Inflammatory macrophage treated with lipopolysaccharide for 1 hour (primary cell): Measurements from ENCODE around the gene TRIO.
"Not testable (repeated sequence)": the region's sequence is repeated elsewhere in the genome, so short reads cannot be mapped to it uniquely, and the experiment has no call there.

Experiments used
- DNase-seq, 2 donors: peaks; one replicate each; pipeline ENCODE4 v3.0.0-alpha.2; 2020 to 2022

The TRIO gene

DNA sequence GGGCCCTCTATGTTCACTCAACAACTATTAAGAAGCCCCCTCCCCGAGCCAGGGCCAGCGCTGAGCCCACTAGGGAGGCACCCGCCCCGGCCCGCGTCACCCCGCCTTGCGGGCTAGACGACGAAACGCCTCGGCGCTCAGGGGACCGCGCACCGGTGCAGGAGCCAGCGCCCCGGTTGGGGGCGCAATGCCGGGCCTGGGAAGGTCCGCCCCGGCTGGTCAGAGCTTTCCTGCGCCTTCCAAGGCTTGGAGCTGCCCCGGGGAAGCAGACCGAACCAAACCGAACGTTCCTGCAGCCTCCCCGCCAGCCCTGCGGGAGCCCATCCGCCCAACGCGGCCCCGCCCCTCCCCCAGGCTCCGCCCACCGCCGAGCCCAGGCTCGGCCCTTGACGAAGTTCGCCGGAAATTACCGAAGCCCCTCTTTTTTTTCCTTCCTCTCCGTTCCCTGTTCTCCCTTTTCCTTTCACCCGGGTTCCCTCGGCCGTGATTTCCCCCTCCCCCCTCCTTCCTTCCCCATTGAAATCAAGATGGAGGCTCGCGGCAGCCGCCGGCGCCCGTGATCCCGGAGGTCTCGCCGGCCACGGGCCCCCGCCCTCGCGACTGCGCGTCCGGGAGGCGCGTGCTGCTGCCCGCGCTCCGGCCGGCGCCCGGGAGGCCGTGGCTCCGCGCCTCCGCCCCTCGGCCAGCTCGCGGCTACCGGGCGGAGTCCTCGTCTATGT is at the start of gene TRIO:
Gene TRIO, plus strand, starts transcription at position 516 of the 719 bp plus-strand sequence. CDS start 384 bp downstream, outside the sequence.
- DNase-seq = peak; percentile 71 to 91

GRCh38 chr5:14097380-14097779 is 45.8 kb upstream of the TRIO start:
- DNase-seq = not testable (repeated sequence)

DNA sequence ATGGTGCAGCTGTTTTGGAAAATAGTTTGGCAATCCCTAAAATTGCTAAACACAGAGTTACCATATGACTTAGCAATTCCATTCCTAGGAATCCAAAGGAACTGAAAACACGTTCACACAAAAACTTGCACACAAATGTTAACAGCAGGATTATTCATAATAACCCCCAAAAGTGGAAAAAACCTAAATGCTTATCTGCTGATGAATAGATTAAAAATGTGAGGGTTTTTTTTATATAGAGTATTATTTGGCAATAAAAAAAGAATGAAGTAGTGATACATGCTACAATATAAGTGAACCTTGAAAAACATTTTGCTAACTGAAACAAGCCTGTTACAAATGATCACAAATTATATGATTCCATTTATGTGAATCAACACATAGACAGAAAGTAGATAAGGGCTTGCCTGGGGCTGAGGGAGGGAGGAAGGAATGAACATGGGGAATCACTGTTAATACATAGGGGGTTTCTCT is 45.1 kb upstream of the TRIO start:
- DNase-seq = no peak

DNA sequence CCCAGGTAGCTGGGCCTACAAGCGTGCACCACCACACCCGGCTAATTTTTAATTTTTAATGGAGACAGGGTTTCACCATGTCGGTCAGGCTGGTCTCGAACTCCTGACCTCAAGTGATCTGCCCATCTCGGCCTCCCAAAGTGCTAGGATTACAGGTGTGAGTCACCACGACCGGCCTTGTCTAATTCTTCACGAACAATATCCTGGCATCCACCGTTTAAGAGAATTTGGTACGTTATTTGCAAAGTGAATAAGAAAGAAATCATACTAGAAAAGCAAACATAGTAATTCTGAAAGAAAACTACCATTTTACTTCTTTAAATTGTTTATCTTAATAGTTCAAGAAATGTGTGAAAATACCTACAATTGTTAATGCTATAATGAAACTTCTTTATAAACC is 42.9 kb upstream of the TRIO start:
- DNase-seq = no peak

DNA sequence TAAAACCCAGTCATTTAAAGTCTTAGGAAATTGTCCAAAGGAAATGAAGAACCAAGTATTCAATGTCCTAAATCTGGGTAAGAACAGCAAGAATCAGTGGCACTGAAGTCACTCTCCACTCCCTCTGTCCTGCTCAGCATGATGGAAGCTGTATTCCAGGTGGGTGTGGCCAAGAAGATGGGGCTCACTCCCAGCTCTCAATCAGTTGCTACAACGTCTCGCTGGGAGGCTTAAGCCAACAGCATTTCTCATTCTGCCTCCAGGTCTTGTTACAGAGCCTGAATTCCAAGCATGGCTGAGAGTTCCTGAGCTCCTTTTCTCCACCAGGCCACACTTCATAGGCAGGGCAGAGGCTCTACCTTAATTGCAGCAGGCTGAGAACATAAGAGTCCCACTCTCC is 41.2 kb upstream of the TRIO start:
- no peak for DNase-seq

DNA sequence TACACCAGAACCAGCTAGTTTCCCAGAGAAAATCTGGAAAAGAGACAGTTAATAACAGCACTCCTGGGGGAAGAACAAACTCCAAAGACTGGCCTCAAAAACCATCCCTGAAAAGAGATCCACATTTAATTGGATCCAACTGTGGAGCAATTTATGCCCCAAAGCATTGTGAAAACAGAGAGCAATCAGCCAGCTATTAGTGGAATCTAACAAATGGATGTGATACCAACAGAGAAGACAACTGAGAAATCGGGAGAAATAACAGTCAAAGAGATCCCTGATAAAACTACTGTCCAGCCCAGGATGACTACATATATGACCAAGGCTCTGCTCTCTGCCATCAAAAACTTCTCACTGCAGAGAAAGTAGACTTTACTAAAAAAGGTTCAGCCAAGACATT is 40.5 kb upstream of the TRIO start:
- no peak for DNase-seq

- DNase-seq = peak in 1 of 2 donors; percentile 41
These were observed 37.3 kb upstream of the TRIO start for GRCh38 chr5:14105718-14106410.

- peak; percentile 66 to 78 for DNase-seq
These were observed 35.6 kb upstream of the TRIO start for GRCh38 chr5:14107536-14107935.

DNA sequence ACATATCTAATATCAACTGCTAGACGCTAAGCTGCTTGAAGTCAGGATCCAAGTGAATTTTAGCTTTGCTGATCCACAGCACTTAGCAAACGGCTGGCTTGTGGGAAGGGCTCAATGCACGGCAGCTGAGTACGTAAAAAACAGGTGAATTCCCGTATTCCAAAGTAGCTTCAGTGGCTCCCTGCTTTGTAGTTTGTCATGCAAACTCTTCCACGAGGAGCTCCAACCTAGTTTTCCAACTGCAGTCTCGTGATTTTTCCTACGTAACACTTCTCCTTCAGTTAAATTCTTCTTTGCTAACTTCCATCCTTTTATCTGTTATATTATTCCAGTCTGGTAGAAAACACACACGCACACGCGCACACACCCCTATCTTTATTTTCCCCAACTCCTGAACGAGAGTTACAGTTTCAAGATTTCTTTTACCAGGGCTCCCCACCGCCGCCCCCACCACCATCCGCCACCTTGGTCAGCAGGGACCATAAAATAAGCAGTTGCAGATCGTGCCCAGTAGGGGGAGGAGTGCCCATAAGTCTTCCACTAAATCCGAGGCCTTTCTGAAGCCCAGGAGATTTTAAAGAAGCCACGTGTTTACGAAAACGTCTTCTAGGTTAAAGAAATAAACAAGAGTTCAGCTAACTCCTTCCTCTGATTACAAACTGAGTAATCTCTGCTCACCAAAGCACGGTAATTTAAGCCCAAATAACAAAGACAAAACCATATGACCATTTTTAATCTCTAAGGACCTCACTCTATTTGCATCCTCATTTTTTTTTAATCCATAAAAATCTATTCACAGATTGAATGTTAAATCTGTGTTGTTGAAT is 34.8 kb upstream of the TRIO start:
- DNase-seq = peak; percentile 60 to 67

DNA sequence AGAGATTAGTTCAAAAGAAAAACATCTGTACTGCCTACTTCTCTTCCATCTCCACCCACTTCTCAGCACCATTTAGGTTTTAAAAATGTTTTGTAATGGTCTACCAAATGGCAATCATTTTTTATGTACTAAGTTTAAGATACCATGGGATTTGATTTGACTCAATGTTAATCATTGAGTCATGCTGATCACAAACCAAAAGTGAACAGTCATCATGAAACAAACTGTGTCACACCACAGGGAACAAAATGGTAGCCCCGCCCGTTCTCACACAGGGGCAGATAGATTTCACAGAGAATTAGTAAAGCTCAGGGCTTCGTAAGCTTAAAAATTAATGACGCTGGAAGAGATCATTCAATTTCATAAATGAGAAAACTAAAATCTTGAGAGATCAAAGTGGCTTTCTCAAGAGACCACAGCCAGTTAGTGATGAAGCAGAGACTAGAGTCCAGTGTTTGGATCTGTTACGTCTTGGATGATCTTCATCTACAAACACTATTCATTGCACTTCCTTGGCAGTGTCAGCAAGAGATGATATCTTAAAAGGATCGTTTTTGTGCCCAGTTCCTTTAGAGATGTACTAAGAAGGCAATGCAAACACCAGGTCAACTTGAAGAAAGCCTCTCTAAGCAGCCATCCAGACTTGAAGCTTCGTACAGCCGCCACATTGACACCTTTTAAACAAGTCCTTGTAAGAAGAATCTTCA is 33.9 kb upstream of the TRIO start:
- peak; percentile 40 to 48 for DNase-seq

DNA sequence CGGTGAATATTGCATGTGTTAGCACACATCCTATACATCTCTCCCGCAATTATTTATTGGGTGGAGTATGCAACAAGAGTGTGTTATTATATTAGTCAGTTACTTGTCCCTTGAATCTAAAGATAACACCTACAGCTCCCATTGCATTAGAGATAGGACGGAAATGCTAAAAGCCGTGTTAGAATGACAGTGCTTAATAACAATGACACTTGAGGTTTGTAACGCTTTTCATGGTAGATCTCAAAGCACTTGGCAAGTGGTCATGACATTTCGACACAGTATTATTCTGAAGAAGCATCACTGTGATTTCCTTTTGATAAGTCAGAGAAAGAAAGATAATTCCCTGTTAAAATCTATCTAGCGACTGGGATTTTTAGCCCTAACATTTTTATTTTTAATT is 33.4 kb upstream of the TRIO start:
- DNase-seq = no peak

- DNase-seq = no peak
These were observed 32.9 kb upstream of the TRIO start for GRCh38 chr5:14110196-14110595.

DNA sequence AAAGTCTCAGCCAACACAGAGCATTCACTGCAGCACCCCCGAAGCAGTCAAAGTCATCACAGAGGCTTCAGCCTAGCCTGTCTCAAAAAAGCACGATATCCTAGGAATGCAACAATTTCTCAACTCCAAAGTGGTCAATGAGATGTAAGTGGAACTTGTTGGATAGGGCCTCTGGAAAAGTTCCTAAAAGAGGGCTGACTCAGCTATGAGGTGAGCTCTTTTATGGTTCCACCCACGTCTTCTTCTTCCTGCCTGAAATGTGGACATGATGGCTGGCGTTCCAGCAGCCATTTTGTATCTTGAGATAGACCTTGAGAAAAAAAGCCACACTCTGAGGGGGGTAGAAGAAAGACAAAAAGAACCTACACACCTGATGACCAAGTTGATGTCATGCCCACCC is 32.5 kb upstream of the TRIO start:
- no peak for DNase-seq

- no peak for DNase-seq
These were observed 30.0 kb upstream of the TRIO start for GRCh38 chr5:14112998-14113652.

GRCh38 chr5:14114615-14115251 is 28.4 kb upstream of the TRIO start:
- no peak for DNase-seq

DNA sequence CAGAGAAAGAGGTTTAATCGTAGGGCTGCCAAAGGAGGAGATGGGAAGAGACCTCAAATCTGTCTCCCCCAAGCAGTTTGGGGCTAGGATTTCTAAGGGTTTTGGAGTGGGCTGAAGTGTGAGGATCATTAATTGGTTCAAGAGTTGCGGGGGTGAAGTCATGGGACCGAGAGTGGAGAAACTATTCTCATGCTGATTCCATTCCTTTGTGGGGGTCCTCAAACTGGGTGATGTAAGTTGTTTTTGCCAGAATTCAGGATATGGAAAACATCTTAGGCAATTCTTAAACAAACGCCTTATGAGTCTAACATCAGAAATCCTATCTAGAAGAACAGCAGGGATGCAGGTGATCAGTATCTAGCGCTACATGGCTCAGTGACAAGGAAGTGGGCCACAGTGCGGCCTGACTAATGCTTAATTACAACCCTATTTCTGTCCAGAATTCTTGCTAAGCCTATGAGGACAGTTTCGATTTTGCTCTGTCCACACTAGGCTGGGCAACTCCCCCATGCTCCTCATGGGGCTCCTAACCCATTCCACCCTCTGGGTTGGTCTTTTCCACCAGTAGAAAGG is 27.7 kb upstream of the TRIO start:
- no peak for DNase-seq

DNA sequence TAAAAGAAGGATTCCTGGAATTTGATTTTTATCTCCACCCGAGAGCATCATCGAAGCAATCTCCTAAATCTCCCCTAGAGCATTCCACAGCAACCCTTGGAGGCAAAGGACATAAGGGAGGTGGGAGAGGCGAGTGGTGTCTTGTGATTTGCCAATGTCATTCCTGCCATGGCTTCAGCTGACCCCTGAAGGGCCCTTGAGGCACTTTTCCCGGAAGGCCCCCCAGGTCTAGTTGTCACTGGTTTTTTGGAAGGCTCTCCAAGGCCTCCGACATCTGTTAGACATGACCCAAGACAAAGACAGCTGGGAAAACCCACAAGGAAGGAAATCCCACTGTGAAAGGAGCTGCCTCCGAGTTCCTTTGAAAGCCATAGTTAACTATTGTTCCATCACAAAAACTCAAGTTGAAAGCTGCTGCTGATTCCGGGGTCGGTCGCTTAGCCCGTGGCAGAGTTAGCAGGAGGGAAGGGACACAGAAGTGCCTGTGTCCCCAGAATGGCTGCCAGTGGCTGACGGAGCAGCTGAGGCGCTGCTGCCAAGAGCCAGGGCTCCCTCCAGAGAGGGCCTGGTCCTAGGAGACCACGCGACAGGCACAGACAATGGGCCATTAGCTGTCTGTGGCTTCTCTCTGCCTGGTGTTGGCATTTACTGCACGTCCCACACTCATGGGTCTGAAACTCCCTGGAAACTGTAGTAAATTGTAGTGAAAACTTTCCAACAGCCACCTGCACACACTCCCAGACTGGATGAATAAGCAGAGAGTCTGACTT is 24.4 kb upstream of the TRIO start:
- DNase-seq = no peak

DNA sequence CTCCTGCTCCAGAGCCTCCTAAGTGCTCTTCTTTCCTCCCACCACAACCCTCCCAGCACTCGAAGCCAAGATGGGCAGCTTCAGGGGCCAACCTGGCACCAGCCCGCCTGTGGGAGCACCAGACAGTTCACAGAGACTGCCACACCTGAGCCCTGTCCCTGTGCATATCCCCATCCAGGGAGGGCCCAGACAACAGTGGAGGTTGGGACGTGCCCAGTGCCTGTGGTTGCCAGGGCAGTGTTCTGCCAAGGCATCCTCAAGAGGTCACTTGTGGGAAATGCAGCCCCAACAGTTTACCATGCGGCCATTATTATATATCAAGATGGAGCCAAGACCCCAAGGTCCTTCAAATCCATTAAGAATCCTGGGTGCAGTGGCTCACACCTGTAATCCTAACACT is 23.0 kb upstream of the TRIO start:
- no peak for DNase-seq

GRCh38 chr5:14121552-14121951 is 21.6 kb upstream of the TRIO start:
- no peak for DNase-seq

GRCh38 chr5:14122089-14122488 is 21.1 kb upstream of the TRIO start:
- DNase-seq = no peak

DNA sequence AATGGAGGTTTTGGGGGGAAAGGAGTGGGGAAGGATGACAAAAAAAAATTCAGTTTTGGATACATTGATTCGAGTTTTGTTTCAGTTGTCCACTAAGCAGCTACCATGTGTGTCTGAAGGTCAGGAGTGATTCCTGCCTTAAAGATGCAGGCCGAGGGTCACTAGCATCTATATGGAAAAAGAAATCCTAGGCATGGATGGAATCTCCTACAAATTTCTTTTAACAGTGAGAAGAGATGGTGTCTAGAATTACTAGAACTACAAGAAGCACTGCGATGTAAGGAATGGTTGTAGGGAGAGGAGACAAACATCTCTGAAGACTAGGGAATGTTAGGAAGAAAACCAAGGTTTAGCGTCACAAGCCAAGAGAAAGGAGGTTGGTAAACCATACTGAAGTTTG is 19.6 kb upstream of the TRIO start:
- DNase-seq = no peak
